Adrenal gland (tissue), 12 donors: Measurements from ENCODE around the gene PTPRD. TPM values are rescaled to one million over a fixed set of nuclear protein-coding genes. Genes with fewer than 3 reads are reported as not detected.

Source experiments
- DNase-seq, 7 donors: peaks; one replicate each; pipeline ENCODE4 v3.0.0-alpha.2; 2019 to 2020
- H3K27ac ChIP-seq, 5 donors: fragments of 200-600 bp; sonication (generic) in 4 of 5; 1 replicate in 3 of 5; 2 replicates in 2 of 5; pipeline versions ENCODE4 v1.5.1 to v1.8.0; 2016 to 2020; ENCODE audit warnings: mild to moderate bottlenecking in 1 of 5
- H3K27me3 ChIP-seq: fragments of 200-600 bp; 2 replicates; pipeline ENCODE4 v1.8.0; 2021
- H3K36me3 ChIP-seq, 2 donors: fragments of 200-600 bp; replicated peaks in 1 of 2; 1 replicate in 1 of 2; 2 replicates in 1 of 2; pipeline versions ENCODE4 v1.5.1 to v1.8.0; 2018 to 2022
- H3K4me1 ChIP-seq, 2 donors: fragments of 200-600 bp; replicated peaks in 1 of 2; 1 replicate in 1 of 2; 2 replicates in 1 of 2; pipeline versions ENCODE4 v1.5.1 to v1.8.0; 2018 to 2021
- H3K4me3 ChIP-seq, 4 donors: fragments of 200-600 bp; sonication (generic) in 3 of 4; one replicate each; pipeline ENCODE4 v1.5.1; 2016 to 2018
- H3K9me3 ChIP-seq, 3 donors: fragments of 200-600 bp; sonication (generic) in 1 of 3; replicated peaks in 1 of 3; 1 replicate in 2 of 3; 2 replicates in 1 of 3; pipeline versions ENCODE4 v1.5.1 to v1.8.0; 2016 to 2021
- CTCF ChIP-seq, 6 experiments: fragments of 450-650 bp in 4 of 6; fragments of 200-600 bp in 2 of 6; sonication (generic) in 1 of 6; IDR thresholded peaks; 1 replicate in 5 of 6; 2 replicates in 1 of 6; pipeline versions ENCODE4 v1.5.1 to v1.8.0; 2016 to 2021; ENCODE audit warnings: antibody characterized with exemption in 6 of 6, mild to moderate bottlenecking in 2 of 6, moderate library complexity in 1 of 6
- POLR2A ChIP-seq, 2 donors: fragments of 450-650 bp; IDR thresholded peaks; one replicate each; pipeline ENCODE4 v1.6.1; 2017; ENCODE audit warnings: antibody characterized with exemption in 2 of 2, mild to moderate bottlenecking in 2 of 2, moderate library complexity in 1 of 2
- WGBS, 4 donors: extraction: QIAGEN DNeasy Blood & Tissue Kit in 2 of 4; methylation state at CpG; one replicate each; pipeline versions ENCODE4 v1.1.5 to v1.1.7; 2013 to 2017; 5-methylcytosine and 5-hydroxymethylcytosine counted together
- intact Hi-C, 2 donors: fragments of 100-400 bp; cut with DNase I; formaldehyde crosslinking; loops; one replicate each; pipeline versions ENCODE4 v1.14.1 to v1.15.0; 2022 to 2023
- polyA plus RNA-seq, 3 donors: library from polyadenylated mRNA; stranded (reverse); fragments of 200-250 nt in 2 of 3; fragments of 350-450 nt in 1 of 3; fragmentation: Illumina TruSeq in 1 of 3; extraction: RNeasy Lipid Tissue Mini Kit (QIAGEN cat#74804) in 1 of 3; gene quantifications; one replicate each; pipeline ENCODE4 v1.2.3, GENCODE V29; 2013 to 2014
- total RNA-seq, 9 donors: library from RNA; depleted of rRNA in 4 of 9; stranded (reverse); fragments of >200 nt in 4 of 9; fragments of 120-200 nt in 1 of 9; fragmentation: NEBNext Ultra II Directional in 1 of 9; extraction: Animal tissue kit (Norgen Biotek cat#: 25700) in 1 of 9; gene quantifications; one replicate each; pipeline versions ENCODE4 v1.1.0 to v1.2.4, GENCODE V29; 2013 to 2023
- donor health status: healthy with polysubstance abuse.
- donor health status: Bipolar disorder and iron deficiency.
- donor health status: DM: yes; HTN: yes; CAD: no.
- donor health status: DM: no; HTN: no; CAD: no.
- donor health status: DM: no; HTN: no; CAD: no.
- donor health status: DM: yes; HTN: yes; CAD: no.

Gene PTPRD
- total and polyA plus RNA-seq, 12 donors = 0.61 to 71.2 (median 4.5) TPM

GRCh38 chr9:10274988-10275387, 337.8 kb downstream of the PTPRD start:
- H3K9me3 ChIP-seq = no peaks in the 10 kb centered on the region
- WGBS, 4 donors = 50 to 60% (median 51%) methylated on average over 1 of the region's 1 CpG

GRCh38 chr9:10274175-10274574, 338.6 kb downstream of the PTPRD start:
- no peaks in the 10 kb centered on the region for H3K36me3 ChIP-seq
- no peak for DNase-seq
- H3K4me1 ChIP-seq = no peaks in the 10 kb centered on the region
- no peaks in the 10 kb centered on the region for H3K27me3 ChIP-seq
- WGBS, 4 donors = 24 to 34% (median 25%) methylated on average over 4 of the region's 4 CpGs
- TF ChIP-seq POLR2A (IDR thresholded peaks at IDR 0.05) (no peak), CTCF (IDR thresholded peaks at IDR 0.05) (no peak)
- H3K4me3 ChIP-seq = no peak overlapping the region
- no peak overlapping the region for H3K27ac ChIP-seq
- H3K9me3 ChIP-seq = no peaks in the 10 kb centered on the region
- intact Hi-C loops = no loop called here

More at GRCh38 chr9:10274988-10275387, 337.8 kb downstream of the PTPRD start:
- Histone ChIP-seq H3K4me1 (no peaks in the 10 kb centered on the region), H3K27me3 (no peaks in the 10 kb centered on the region), H3K27ac (no peak overlapping the region), H3K36me3 (no peaks in the 10 kb centered on the region), H3K4me3 (no peak overlapping the region)
- DNase-seq = no peak
- intact Hi-C loops = no loop called here
- TF ChIP-seq CTCF (IDR thresholded peaks at IDR 0.05) = no peak
- TF ChIP-seq POLR2A (IDR thresholded peaks at IDR 0.05) = no peak

GRCh38 chr9:10272830-10273229, 340.0 kb downstream of the PTPRD start:
- Histone ChIP-seq H3K9me3 (no peaks in the 10 kb centered on the region), H3K4me1 (no peaks in the 10 kb centered on the region), H3K27ac (no peak overlapping the region), H3K36me3 (no peaks in the 10 kb centered on the region), H3K27me3 (no peaks in the 10 kb centered on the region), H3K4me3 (no peak overlapping the region)
- intact Hi-C loops = no loop called here
- TF ChIP-seq POLR2A (IDR thresholded peaks at IDR 0.05) (no peak), CTCF (IDR thresholded peaks at IDR 0.05) (no peak)
- DNase-seq = no peak

GRCh38 chr9:10268531-10269485, 344.0 kb downstream of the PTPRD start:
- H3K4me3 ChIP-seq = no peak overlapping the region
- WGBS, 4 donors = 10 to 17% (median 12%) methylated on average over 8 of the region's 8 CpGs
- intact Hi-C loops = loop anchor here in 1 of 2 donors (5.0 kb wide), 1 partner anchor 207 kb away; no protein-coding TSS in a partner anchor
- no peak for TF ChIP-seq POLR2A (IDR thresholded peaks at IDR 0.05)
- TF ChIP-seq CTCF (IDR thresholded peaks at IDR 0.05) = peak; percentile 31 to 64 (median 56)
- no peaks in the 10 kb centered on the region for H3K4me1 ChIP-seq
- peak; percentile 36 to 73 (median 51) for DNase-seq
- H3K27me3 ChIP-seq = no peaks in the 10 kb centered on the region
- no peaks in the 10 kb centered on the region for H3K9me3 ChIP-seq
- no peaks in the 10 kb centered on the region for H3K36me3 ChIP-seq
- no peak overlapping the region for H3K27ac ChIP-seq
